Esophagus squamous epithelium (tissue), 4 donors: ENCODE results near the gene FAAP100.

Source experiments
- CTCF ChIP-seq, 6 experiments: fragments of 450-650 bp in 4 of 6; fragments of 200-600 bp in 2 of 6; sonication (generic) in 2 of 6; IDR thresholded peaks; one replicate each; pipeline ENCODE4 v1.5.1; 2016 to 2019; ENCODE audit warnings: antibody characterized with exemption in 6 of 6, mild to moderate bottlenecking in 4 of 6, moderate library complexity in 4 of 6
- POLR2A ChIP-seq, 4 donors: fragments of 450-650 bp; IDR thresholded peaks; one replicate each; pipeline ENCODE4 v1.6.1; 2017; ENCODE audit warnings: antibody characterized with exemption in 4 of 4, mild to moderate bottlenecking in 4 of 4, moderate library complexity in 3 of 4

GRCh38 chr17:81517009-81517338 lies 35.2 kb downstream of the FAAP100 start:
- TF ChIP-seq CTCF (IDR thresholded peaks at IDR 0.05) (no peak), POLR2A (IDR thresholded peaks at IDR 0.05) (no peak)
